K562 (cell line): Measurements from ENCODE around the gene LDLR. TPM values are rescaled to one million over a fixed set of nuclear protein-coding genes. Genes with fewer than 3 reads are reported as not detected.
A peak's percentile ranks its signal among the peaks of the same experiment; 100 is the strongest.

Experiments
- ARID3A ChIP-seq: IDR thresholded peaks from 2 replicates; pipeline ENCODE4 v1.6.1; 2012; ENCODE audit warnings: low read depth, low read length, improper control_type of control experiment, borderline replicate concordance
- HDAC8 ChIP-seq: fragments of 450-650 bp; IDR thresholded peaks from 2 replicates; pipeline ENCODE4 v1.6.1; 2016; ENCODE audit warnings: mild to moderate bottlenecking, missing genetic modification characterization, moderate library complexity, missing compliant biosample characterization
- KAT7 ChIP-seq: sonication (generic); formaldehyde crosslinking; IDR thresholded peaks from 2 replicates; pipeline ENCODE4 v1.8.0; 2022; ENCODE audit warnings: missing genetic modification reagents, mild to moderate bottlenecking, borderline replicate concordance
- OTX1 ChIP-seq: fragments of 450-650 bp; formaldehyde crosslinking; IDR thresholded peaks from 2 replicates; pipeline ENCODE4 v1.4.0; 2022; ENCODE audit warnings: mild to moderate bottlenecking
- POLR2H ChIP-seq: IDR thresholded peaks from 2 replicates; pipeline ENCODE4 v1.6.1; 2016; ENCODE audit warnings: missing genetic modification characterization, low read depth, mild to moderate bottlenecking, control low read depth, missing compliant biosample characterization, moderate library complexity
- TFAP4 ChIP-seq: sonication (generic); formaldehyde crosslinking; IDR thresholded peaks from 2 replicates; pipeline ENCODE4 v1.8.0; 2022; ENCODE audit warnings: missing genetic modification reagents, mild to moderate bottlenecking, moderate library complexity, borderline replicate concordance
- ZBTB7A ChIP-seq: IDR thresholded peaks from 2 replicates; pipeline ENCODE4 v1.6.1; 2011; ENCODE audit warnings: low read depth, mild to moderate bottlenecking, low read length, moderate library complexity, borderline replicate concordance; ENCODE audit not compliant: control insufficient read depth
- ZNF217 ChIP-seq: sonication (generic); formaldehyde crosslinking; IDR thresholded peaks from 2 replicates; pipeline ENCODE4 v1.8.0; 2022; ENCODE audit warnings: mild to moderate bottlenecking, missing genetic modification reagents
- polyA plus RNA-seq, 8 experiments: library from polyadenylated mRNA; depleted of rRNA in 4 of 8; stranded (reverse) in 5 of 8; unstranded in 3 of 8; fragments of >200 nt; fragmentation: Nextera tagmentation in 2 of 8; fragmentation: Illumina TruSeq in 1 of 8; extraction: Ambion mirVana in 2 of 8; extraction: Trizol in 1 of 8; gene quantifications; 2 replicates each; pipeline versions ENCODE4 v1.2.1 to v1.2.3, GENCODE V29; 2011 to 2014; ENCODE audit warnings: inconsistent platforms in 1 of 8, missing spikeins in 1 of 8
- total RNA-seq, 7 experiments: library from RNA; depleted of rRNA in 6 of 7; stranded (reverse); fragments of >200 nt in 6 of 7; fragmentation: Illumina TruSeq in 2 of 7; extraction: Trizol in 2 of 7; gene quantifications; 2 replicates each; pipeline versions ENCODE4 v1.2.1 to v1.2.3, GENCODE V29; 2011 to 2021; ENCODE audit warnings: low replicate concordance in 1 of 7
- TF ChIP-seq, protein P1 (sequence below): fragments of 250-450 bp; sonication (Bioruptor Pico); IDR thresholded peaks from 2 replicates; pipeline ENCODE4 v1.4.0; 2020
- TF ChIP-seq, protein P2 (sequence below): fragments of 450-650 bp; IDR thresholded peaks from 2 replicates; pipeline ENCODE4 v1.6.1; 2016
- TF ChIP-seq, protein P3 (sequence below): sonication (generic); formaldehyde crosslinking; IDR thresholded peaks from 2 replicates; pipeline ENCODE4 v1.8.0; 2022; ENCODE audit warnings: mild to moderate bottlenecking, missing genetic modification reagents

LDLR gene
- total and polyA plus RNA-seq, 9 of the 15 experiments (the other 6 are each of a cell fraction or from before 2014, with no cell fraction given): 19.9 to 114 (median 56.3) TPM

GRCh38 chr19:11155373-11156120 is 66.3 kb downstream of the LDLR start, which contains the start of gene SPC24 (continued):
- TF ChIP-seq, protein P1, sequence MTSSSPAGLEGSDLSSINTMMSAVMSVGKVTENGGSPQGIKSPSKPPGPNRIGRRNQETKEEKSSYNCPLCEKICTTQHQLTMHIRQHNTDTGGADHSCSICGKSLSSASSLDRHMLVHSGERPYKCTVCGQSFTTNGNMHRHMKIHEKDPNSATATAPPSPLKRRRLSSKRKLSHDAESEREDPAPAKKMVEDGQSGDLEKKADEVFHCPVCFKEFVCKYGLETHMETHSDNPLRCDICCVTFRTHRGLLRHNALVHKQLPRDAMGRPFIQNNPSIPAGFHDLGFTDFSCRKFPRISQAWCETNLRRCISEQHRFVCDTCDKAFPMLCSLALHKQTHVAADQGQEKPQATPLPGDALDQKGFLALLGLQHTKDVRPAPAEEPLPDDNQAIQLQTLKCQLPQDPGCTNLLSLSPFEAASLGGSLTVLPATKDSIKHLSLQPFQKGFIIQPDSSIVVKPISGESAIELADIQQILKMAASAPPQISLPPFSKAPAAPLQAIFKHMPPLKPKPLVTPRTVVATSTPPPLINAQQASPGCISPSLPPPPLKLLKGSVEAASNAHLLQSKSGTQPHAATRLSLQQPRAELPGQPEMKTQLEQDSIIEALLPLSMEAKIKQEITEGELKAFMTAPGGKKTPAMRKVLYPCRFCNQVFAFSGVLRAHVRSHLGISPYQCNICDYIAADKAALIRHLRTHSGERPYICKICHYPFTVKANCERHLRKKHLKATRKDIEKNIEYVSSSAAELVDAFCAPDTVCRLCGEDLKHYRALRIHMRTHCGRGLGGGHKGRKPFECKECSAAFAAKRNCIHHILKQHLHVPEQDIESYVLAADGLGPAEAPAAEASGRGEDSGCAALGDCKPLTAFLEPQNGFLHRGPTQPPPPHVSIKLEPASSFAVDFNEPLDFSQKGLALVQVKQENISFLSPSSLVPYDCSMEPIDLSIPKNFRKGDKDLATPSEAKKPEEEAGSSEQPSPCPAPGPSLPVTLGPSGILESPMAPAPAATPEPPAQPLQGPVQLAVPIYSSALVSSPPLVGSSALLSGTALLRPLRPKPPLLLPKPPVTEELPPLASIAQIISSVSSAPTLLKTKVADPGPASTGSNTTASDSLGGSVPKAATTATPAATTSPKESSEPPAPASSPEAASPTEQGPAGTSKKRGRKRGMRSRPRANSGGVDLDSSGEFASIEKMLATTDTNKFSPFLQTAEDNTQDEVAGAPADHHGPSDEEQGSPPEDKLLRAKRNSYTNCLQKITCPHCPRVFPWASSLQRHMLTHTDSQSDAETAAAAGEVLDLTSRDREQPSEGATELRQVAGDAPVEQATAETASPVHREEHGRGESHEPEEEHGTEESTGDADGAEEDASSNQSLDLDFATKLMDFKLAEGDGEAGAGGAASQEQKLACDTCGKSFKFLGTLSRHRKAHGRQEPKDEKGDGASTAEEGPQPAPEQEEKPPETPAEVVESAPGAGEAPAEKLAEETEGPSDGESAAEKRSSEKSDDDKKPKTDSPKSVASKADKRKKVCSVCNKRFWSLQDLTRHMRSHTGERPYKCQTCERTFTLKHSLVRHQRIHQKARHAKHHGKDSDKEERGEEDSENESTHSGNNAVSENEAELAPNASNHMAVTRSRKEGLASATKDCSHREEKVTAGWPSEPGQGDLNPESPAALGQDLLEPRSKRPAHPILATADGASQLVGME (CRISPR knock-in tag): peak; percentile 45; the same call in 1 of the 2 replicates
- TF ChIP-seq OTX1 (CRISPR knock-in tag): peak; percentile 78; the same call in 1 of the 2 replicates
- TF ChIP-seq HDAC8 (tag): no peak
- peak; percentile 88 for TF ChIP-seq TFAP4 (CRISPR knock-in tag)
- TF ChIP-seq, protein P2, sequence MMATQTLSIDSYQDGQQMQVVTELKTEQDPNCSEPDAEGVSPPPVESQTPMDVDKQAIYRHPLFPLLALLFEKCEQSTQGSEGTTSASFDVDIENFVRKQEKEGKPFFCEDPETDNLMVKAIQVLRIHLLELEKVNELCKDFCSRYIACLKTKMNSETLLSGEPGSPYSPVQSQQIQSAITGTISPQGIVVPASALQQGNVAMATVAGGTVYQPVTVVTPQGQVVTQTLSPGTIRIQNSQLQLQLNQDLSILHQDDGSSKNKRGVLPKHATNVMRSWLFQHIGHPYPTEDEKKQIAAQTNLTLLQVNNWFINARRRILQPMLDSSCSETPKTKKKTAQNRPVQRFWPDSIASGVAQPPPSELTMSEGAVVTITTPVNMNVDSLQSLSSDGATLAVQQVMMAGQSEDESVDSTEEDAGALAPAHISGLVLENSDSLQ: peak; percentile 100
- TF ChIP-seq, protein P3, sequence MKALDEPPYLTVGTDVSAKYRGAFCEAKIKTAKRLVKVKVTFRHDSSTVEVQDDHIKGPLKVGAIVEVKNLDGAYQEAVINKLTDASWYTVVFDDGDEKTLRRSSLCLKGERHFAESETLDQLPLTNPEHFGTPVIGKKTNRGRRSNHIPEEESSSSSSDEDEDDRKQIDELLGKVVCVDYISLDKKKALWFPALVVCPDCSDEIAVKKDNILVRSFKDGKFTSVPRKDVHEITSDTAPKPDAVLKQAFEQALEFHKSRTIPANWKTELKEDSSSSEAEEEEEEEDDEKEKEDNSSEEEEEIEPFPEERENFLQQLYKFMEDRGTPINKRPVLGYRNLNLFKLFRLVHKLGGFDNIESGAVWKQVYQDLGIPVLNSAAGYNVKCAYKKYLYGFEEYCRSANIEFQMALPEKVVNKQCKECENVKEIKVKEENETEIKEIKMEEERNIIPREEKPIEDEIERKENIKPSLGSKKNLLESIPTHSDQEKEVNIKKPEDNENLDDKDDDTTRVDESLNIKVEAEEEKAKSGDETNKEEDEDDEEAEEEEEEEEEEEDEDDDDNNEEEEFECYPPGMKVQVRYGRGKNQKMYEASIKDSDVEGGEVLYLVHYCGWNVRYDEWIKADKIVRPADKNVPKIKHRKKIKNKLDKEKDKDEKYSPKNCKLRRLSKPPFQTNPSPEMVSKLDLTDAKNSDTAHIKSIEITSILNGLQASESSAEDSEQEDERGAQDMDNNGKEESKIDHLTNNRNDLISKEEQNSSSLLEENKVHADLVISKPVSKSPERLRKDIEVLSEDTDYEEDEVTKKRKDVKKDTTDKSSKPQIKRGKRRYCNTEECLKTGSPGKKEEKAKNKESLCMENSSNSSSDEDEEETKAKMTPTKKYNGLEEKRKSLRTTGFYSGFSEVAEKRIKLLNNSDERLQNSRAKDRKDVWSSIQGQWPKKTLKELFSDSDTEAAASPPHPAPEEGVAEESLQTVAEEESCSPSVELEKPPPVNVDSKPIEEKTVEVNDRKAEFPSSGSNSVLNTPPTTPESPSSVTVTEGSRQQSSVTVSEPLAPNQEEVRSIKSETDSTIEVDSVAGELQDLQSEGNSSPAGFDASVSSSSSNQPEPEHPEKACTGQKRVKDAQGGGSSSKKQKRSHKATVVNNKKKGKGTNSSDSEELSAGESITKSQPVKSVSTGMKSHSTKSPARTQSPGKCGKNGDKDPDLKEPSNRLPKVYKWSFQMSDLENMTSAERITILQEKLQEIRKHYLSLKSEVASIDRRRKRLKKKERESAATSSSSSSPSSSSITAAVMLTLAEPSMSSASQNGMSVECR (CRISPR knock-in tag): peak; percentile 87; the same call in 1 of the 2 replicates
- no peak for TF ChIP-seq ZNF217 (CRISPR knock-in tag)
- peak; percentile 83 for TF ChIP-seq POLR2H (tag)
- peak; percentile 45; the same call in 1 of the 2 replicates for TF ChIP-seq KAT7 (CRISPR knock-in tag)
- TF ChIP-seq ZBTB7A: peak; percentile 79
- peak; percentile 67; the same call in 1 of the 2 replicates for TF ChIP-seq ARID3A
